Measurements from ENCODE around the gene PUS10.
"Not testable (repeated sequence)": the region's sequence is repeated elsewhere in the genome, so short reads cannot be mapped to it uniquely, and the experiment has no call there.

Gene PUS10

DNA sequence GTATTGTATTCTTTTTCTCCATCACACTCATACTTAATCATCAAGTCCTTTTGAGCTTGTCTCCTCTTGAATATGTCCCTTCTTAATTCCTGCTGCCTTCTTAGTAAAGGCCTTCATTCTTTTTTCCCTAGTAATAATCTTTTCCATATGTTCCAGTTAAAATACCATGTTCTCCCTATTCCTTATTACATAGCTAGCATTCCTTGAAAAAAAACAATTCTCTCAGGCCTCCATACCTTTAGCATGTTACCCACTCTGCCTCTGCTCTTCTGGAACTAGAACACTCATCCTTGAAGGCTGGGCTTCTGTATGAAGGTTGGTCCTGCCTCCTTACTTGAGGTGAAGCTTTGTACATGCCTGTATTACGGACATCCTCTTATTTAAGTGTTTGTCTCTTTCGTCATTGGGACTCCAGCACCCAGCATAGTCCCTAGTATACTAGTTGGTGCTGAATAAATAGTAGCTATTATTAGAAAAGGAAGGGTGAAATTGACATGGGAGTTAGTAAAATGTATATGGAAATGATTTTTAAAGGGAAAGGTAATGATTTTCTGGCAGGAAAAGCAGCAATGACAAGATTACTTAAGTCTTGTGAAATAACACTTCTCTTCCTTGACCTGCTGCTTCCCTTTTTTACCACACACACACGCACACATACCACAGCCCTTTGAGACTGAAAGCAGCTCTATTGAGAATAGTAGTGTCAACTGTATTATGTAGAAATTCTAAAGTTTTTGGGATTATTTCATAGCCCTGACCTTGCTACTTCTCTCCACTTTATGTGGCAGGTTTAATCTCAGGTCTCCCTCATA is 91.1 kb downstream of the PUS10 start:
- no peak for DNase-seq (ENCODE audit: low read depth)

DNA sequence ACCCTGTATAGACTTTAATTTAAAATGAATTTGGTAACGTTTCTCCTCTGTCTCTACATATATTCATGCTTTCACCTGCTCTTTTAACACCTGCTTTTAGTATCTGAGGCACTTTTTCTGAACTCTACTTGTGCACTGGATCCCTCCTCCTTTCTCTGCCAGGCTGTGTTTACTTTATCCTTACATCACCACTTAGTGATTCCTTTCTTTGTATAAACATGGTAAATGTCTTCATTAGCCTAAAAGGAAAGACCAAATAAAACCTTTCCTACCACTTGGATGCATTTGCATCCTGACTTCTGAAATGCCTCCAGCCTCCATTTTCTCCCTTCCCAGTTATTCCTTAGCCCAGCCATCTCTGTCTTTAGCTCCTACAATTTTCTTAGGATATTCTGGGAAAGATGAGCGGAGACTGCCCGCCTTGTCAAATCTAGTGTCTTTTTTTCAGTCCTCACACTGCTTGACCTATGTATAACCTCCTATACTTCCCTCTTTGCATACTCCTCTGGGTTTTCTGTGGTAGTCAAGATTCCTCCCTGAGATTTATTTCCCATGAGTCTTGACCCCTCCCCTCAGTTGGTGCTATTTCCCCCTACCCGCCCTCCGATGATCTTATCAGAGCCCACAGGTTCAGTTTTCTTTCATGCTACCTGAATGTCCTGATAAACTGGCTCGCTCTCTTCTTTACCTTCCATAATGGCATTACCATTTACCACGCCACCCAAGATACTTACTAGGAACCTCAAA is 91.9 kb downstream of the PUS10 start:
- DNase-seq (ENCODE audit: low read depth) = no peak

DNA sequence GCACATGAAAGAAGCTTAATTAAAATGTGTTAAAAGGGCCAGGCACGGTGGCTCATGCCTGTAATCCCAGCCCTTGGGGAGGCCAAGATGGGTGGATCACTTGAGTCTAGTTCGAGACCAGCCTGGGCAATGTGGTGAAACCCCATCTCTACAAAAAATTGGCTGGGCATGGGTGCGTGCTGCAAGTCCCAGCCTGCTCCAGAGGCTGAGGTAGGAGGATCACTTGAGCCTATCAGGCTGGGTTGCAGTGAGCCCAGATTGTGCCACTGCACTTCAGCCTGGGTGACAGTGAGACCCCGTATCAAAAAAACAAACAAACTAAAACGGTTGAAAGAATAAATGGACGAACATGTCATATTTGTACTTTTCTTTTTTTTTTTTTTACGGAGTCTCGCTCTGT is 110.7 kb downstream of the PUS10 start:
- DNase-seq (ENCODE audit: low read depth) = no peak

DNA sequence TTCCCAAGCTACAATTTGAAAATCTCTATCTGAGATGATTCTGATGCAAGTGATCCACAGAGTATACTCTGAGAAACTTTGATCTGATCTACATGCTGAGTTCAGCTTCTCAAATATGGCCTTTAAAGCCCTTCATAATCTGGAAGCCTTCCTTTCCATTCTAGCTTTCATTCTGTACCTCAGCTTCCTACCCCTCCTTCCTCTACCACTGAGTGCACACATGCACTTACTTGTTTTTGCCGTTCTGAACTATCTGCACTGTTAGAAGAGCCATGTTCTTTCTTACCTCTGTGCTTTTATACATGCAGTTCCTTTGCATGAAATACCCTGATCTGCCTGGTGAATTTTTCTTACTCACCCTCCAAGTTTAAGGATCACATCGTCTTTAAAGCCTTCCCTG is 111.7 kb downstream of the PUS10 start:
- DNase-seq (ENCODE audit: low read depth) = no peak

DNA sequence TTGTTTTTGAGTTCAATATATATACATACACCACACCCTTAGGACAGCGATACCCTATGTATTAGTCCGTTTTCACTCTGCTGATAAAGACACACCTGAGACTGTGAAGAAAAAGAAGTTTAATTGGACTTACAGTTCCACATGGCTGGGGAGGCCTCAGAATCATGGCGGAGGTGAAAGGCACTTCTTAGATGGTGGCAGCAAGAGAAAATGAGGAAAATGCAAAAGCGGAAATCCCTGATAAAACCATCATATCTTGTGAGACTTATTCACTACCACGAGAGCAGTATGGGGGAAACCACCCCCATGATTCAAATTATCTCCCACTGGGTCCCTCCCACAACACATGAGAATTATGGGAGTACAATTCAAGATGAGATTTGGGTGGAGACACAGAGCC is 112.2 kb downstream of the PUS10 start:
- DNase-seq (ENCODE audit: low read depth) = not testable (repeated sequence)

DNA sequence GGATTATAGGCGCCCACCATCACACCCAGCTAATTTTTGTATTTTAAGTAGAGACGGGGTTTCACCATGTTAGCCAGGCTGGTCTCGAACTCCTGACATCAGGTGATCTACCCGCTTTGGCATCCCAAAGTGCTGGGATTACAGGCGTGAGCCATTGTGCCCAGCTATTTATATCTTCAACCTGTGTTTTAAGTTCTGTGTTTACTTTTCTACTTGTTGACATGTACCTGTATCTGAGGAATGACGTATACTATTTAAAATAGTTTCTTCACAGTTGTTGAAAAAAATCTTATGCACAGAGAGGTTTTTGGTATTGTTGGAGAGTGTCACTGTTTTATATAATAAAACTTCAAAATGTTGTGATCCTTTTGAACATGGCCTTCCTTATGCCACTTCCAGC is 116.8 kb downstream of the PUS10 start:
- DNase-seq (ENCODE audit: low read depth) = not testable (repeated sequence)

DNA sequence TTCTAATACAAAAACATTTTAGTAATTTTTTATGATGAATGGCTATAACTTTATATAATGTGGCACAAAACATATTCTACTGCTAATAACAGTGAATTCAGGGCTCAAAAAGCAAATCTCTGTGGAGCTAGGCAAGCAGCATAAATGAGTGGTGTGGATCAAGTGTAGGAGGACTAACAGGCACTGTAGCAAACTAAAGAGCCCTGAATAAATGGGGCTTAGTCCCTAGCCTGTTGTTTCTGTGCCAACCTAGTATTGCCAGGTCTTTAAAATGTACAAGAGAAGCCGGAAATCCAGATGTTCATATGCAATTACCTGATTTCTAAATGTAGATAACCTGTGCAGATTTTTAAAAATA is 118.2 kb downstream of the PUS10 start:
- no peak for DNase-seq (ENCODE audit: low read depth)

DNA sequence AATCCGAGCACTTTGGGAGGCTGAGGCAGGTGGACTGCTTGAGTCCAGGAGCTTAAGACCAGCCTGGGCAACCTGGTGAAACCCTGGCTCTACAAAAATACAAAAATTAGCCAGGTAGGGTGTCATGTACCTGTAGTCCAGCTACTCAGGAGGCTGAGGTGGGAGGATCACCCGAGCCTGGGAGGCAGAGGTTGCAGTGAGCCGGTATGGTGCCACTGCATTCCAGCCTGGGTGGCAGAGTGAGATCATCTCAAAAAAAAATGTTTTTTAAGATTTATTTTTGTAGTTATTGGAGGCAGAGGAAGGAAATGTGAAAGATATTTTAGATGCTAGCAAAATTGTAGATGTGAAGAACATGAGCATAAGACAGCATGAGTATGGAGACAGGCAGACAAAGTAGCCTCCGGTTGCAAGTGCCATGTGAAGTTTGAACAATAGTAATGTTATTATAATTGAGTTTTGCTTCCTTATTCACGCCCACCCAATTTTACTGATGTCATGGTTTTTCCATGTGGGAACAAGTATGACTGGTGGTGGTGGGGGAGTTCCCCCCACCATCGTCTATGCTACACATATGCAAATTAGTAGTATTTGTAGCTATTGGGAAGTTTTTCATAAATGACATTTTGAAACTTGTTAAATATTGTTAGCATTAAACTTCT is 118.7 kb downstream of the PUS10 start:
- peak; percentile 19 for DNase-seq (ENCODE audit: low read depth)

DNA sequence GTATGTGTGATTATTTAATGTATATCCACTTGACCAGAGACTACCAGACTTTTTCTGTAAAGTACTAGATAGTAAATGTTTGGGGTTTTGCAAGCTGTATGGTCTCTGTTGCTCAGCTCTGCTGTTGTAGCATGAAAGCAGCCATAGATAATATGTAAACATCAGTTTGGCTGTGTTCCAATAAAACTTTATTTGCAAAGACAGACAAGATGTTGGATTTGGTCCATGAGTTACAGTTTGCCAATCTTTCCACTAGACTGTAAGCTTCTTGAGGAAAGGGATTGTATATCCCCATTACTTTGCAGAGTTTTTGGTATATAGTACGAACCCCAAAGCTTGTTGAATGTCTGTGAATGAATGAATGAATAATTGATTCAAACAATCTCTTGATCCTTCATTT is 119.5 kb downstream of the PUS10 start:
- no peak for DNase-seq (ENCODE audit: low read depth)

Measured in stimulated activated CD8-positive, alpha-beta memory T cell treated with anti-CD3 and anti-CD28 coated beads, Interleukin-4, amount 100 ng/mL, for 24 hours (primary cell).